HG03097 (cell line): ENCODE measurements around the gene HOXC6.

Experiments
- ATAC-seq: cut with Tn5 transposase; IDR thresholded peaks from one replicate; pipeline ENCODE4 v1.9.1; 2021; ENCODE audit not compliant: unreplicated experiment, low FRiP score

Gene HOXC6

GRCh38 chr12:54001283-54002187, 26.7 kb upstream of the HOXC6 start:
- ATAC-seq = no peak

GRCh38 chr12:54002278-54002914, 25.8 kb upstream of the HOXC6 start:
- no peak for ATAC-seq

DNA sequence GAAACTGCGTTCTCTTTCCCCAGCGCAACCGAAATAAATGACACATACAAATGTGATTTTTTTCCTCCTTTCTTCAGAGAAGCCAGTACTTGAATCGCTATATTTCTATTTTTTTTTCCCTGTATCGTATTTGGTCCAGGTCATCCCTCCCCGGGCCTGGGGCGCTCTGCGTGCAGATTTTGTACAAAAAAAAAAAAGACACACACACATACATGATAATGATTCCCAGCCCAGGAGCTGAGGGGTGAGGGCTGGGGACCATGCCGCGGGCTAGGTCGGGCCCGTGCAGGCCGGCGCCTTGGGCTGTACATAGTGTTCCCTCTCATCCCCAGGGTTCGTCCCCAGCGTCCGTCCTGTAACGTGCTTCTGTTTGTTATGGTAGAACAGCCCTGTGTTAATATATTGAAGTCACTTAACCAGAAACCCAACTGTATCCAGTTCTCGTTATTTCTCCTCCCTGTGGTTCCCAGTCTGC, 25.3 kb upstream of the HOXC6 start:
- no peak for ATAC-seq

GRCh38 chr12:54003625-54004024, 24.6 kb upstream of the HOXC6 start:
- ATAC-seq = no peak

DNA sequence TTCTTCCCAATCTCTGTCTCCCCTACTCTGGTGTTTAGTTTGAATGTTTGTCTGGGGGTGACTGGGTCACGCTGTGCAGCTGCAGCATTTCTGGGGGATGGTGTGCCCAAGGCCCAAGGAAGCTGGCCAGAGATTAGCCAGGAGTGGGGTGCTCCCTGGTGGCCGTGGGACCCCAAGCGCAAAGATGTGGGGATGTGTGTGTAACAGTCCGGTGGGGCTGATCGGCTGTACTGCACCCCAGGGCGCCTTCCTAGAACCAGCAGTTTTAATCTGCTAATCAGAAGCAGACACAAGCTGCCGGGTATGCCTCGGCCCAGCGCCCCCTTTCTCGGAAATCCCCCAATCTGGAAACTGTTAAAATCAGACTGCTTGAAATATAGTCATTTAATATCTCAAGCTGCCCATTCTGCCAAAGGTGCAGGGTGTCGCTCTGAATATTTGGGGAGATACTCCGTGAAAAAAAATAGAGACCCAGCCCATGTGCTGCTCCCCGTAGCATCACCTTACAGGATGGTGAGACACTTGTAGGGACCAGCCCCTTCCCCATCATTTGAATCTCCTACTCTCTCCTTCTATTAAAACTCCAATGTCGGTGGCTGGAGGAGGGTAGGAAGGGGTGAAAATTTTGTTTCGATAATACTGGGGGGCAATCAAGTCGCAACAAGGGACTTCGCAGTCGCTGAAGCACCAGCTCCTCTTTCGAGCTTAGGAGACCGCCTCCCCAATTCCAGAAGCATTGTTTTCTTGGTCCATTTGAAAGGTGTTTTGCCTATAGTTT, 24.0 kb upstream of the HOXC6 start:
- ATAC-seq = no peak

DNA sequence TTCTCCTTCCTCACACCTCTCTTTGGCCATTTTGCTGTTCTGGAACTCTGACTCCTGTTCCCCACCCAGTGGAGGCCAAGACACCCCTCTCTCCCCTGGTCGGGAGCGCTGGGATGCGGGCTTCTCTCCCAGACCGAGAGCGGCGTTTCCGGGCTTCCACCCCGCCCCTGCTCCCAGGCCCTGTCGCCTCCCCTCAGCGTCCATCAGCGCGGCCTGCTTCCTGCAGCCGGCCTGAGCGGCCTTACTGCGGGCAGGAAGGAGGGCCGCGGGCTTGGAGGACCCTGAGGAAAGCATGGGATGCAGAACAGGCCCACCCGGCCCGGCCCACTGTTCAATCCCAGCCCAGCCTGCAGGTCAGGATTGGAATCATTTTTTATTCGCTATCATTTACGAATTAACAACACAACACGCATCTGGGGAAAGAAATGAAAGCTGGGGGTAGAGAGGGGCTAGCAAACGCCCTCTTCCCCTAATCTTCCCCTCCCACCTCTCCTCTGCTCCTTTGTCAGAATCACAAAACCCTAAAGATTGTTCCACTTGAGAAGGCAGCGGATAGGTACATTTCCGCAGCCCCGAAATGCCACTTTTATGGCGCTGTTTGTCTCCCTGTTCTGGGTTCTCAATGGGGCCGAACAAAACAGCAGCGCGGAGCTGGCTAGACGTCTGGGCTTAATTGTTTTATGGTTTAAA, 23.3 kb upstream of the HOXC6 start:
- ATAC-seq = no peak

DNA sequence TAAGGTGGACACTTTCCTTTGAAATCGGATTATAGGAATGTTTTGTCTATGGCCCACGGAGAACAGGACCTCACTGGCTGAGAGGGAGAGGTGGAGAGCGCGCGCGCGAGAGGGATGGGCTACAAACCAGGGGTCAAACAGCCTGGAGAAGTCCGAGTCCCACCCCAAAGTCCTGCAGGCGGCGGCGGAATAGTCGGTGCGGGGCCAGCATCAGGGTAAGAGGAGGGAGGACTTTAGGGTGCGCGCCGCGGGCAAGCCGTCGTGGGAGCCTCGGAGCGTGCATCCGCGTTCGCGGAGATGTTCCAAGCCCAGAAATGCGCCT, 22.7 kb upstream of the HOXC6 start:
- no peak for ATAC-seq

DNA sequence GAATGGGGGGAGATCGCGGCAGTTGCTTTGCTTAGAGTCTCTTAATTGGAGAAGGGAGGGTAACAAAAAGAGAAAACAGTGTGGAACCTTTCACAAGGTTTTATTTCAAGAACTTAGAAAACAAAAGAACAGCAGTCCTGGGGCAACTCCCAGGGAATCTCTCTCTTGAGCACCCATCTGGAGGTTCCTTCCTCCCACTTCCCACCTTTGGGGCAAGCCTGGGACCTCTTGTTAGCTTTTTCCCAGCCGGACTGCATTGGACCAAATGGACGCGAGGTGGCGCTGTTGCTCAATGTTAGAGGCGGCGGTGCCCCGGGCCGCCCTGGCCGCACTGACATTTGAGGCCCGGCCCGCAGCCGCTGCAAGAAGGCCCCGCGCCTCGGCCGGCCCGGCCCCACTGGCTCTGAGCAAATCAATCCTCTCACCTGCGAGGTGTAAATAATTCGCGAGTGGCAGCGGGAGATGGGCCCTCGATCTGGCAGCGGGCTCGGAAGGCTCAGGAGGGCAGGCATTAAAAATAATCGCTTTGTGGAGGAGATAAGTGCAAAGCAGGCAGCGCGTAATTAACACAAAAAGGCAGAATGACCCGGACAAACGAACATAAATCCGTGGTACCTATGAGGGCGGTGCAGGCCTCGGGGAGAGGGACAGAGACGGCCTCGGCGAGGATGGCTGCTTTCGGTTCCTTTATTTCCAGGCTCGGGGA, 22.2 kb upstream of the HOXC6 start:
- peak; percentile 62 for ATAC-seq

DNA sequence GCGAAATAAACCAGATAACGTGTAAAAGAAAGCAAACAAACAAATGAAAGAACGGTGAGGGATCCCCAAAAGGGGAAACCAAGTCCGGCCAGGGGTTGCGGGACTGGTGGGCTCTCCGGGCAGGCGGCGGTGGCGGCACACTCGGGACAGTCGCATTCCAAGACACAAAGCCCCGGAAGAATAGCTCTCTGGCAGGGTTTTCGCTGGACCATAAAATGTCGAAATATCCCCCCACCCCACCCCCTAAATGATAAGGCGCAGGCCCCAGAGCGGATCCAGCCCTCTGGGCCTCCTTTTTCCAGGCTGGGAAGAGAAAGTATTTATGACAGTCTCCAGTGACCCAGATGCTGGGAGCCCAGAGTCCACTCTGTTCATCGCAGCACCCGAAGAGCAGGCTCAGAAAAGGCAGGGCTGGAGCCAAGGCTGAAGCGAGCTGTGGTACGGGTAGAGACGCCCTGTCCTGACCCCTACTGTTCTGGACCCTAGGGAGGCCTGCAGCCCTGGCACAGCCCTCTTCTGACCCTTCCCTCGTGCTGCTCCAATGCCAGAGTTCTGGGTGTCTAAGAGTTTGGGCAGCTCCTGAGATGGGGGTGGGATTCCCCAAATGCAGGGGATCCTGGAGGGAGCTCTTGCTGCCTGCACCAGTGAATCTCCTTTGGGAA, 21.6 kb upstream of the HOXC6 start:
- no peak for ATAC-seq

- no peak for ATAC-seq
These were observed 20.5 kb upstream of the HOXC6 start for GRCh38 chr12:54007538-54008259.

- ATAC-seq = no peak
These were observed 20.0 kb upstream of the HOXC6 start for GRCh38 chr12:54008260-54008552.

DNA sequence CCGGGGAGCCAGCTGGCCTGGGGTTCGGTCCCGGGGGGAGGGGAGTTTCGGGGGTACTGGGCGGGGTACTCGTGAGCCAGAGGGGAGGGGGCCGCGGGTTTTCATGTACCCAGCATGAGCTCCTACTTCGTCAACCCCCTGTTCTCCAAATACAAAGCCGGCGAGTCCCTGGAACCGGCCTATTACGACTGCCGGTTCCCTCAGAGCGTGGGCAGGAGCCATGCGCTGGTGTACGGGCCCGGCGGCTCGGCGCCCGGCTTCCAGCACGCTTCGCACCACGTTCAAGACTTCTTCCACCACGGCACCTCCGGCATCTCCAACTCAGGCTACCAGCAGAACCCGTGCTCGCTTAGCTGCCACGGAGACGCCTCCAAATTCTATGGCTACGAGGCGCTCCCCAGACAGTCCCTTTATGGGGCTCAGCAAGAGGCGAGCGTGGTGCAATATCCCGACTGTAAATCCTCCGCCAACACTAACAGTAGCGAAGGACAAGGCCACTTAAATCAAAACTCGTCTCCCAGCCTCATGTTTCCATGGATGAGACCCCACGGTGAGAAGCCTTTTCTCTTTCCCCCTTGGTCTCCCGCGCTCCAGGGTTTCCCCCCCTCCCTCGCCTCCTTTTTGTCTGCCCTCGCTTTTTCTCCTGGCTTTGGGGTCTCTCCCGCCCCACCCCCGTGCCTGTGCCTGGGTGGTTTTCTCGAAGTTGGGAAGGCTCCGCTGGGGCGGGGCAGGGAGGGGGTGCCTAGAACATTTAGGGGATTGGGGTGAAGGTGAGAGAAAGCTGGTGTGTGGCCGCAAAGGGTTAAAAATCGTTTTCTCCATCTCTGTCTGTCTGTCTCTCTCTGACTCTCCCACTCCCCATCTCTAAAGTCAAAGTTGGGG, 18.8 kb upstream of the HOXC6 start:
- no peak for ATAC-seq

GRCh38 chr12:54010053-54010971, 17.9 kb upstream of the HOXC6 start:
- ATAC-seq = no peak

- ATAC-seq = no peak
These were observed 17.1 kb upstream of the HOXC6 start for GRCh38 chr12:54010972-54011664.

- ATAC-seq = no peak
These were observed 16.3 kb upstream of the HOXC6 start for GRCh38 chr12:54011665-54012532.
